ENCODE data around the gene CAPN13.

The CAPN13 gene

GRCh38 chr2:30807249-30807648, at the start of gene CAPN13:
TSS of gene CAPN13 (minus strand) at chr2:30807446. CDS start at chr2:30787325, 20,121 bp downstream.
- DNase-seq, result no peak

- no peak for DNase-seq
Measured at GRCh38 chr2:30847841-30848240, 40.6 kb upstream of the CAPN13 start.

- DNase-seq, result no peak
Measured at GRCh38 chr2:30847329-30847728, 40.1 kb upstream of the CAPN13 start.

- DNase-seq, result no peak
Measured at GRCh38 chr2:30828586-30828985, 21.3 kb upstream of the CAPN13 start.

GRCh38 chr2:30826916-30827315, 19.7 kb upstream of the CAPN13 start:
- DNase-seq, result no peak

- no peak for DNase-seq
Measured at GRCh38 chr2:30826481-30826880, 19.2 kb upstream of the CAPN13 start.

- DNase-seq, result no peak
Measured at GRCh38 chr2:30823452-30823851, 16.2 kb upstream of the CAPN13 start.

GRCh38 chr2:30821960-30822359, 14.7 kb upstream of the CAPN13 start:
- DNase-seq, result no peak

GRCh38 chr2:30820381-30821055, 13.3 kb upstream of the CAPN13 start:
- DNase-seq, result no peak

GRCh38 chr2:30809938-30810337, 2.7 kb upstream of the CAPN13 start:
- no peak for DNase-seq

- no peak for DNase-seq
Measured at GRCh38 chr2:30808695-30809094, 1.4 kb upstream of the CAPN13 start.

- no peak for DNase-seq
Measured at GRCh38 chr2:30803281-30803680, 4.0 kb downstream of the CAPN13 start.

GRCh38 chr2:30802611-30803010, 4.6 kb downstream of the CAPN13 start:
- no peak for DNase-seq

- DNase-seq, result no peak
Measured at GRCh38 chr2:30801821-30802455, 5.3 kb downstream of the CAPN13 start.

- no peak for DNase-seq
Measured at GRCh38 chr2:30800159-30800558, 7.1 kb downstream of the CAPN13 start.

GRCh38 chr2:30799366-30799765, 7.9 kb downstream of the CAPN13 start:
- no peak for DNase-seq

- DNase-seq, result peak in 2 of 6 experiments; percentile 1 to 2
Measured at GRCh38 chr2:30798536-30798991, 8.7 kb downstream of the CAPN13 start.

- DNase-seq, result no peak
Measured at GRCh38 chr2:30797381-30798015, 9.7 kb downstream of the CAPN13 start.

GRCh38 chr2:30796699-30797098, 10.5 kb downstream of the CAPN13 start:
- no peak for DNase-seq

GRCh38 chr2:30792521-30792920, 14.7 kb downstream of the CAPN13 start:
- DNase-seq, result no peak

GRCh38 chr2:30790879-30791278, 16.4 kb downstream of the CAPN13 start:
- no peak for DNase-seq

GRCh38 chr2:30789670-30790210, 17.5 kb downstream of the CAPN13 start:
- no peak for DNase-seq

GRCh38 chr2:30786923-30787685, 20.1 kb downstream of the CAPN13 start:
- DNase-seq, result no peak

Measured in stimulated activated naive CD4-positive, alpha-beta T cell (primary cell).